ENCODE measurements around the gene POLR3B.
"Not testable (repeated sequence)": the region's sequence is repeated elsewhere in the genome, so short reads cannot be mapped to it uniquely, and the experiment has no call there.

POLR3B gene

DNA sequence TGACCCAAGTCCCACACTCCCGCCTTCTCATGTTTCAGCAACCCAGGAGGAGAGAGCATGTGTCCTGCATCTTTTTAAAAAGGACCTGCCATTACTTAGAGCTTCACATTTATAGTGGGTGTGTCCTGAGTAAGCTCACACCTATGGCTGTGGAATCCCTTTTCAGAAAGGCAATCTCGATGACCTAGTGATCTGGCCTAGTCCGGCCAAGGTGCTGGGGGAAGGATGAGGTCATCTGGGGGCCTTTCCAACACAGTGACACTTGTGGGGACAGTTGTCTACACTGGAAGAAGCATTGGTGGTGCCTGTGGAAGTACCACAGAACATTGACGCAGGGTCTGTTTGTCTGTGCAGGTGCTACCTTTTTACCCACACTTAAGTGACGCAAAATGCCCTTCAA lies 46.9 kb upstream of the POLR3B start:
- Histone ChIP-seq H3K79me2 (peaks cover 3% of the 10 kb centered on the region), H3K4me3 (ENCODE audit: low read depth, low read length) (peak overlapping the region; percentile 22), H3K4me2 (ENCODE audit: low read length) (peak overlapping the region; percentile 29), H2AFZ (no peak overlapping the region), H3K27me3 (ENCODE audit: control insufficient read depth, insufficient read depth, low read length) (no peaks in the 10 kb centered on the region), H3K36me3 (ENCODE audit: control insufficient read depth, insufficient read depth, low read length) (no peaks in the 10 kb centered on the region), H3K9me3 (ENCODE audit: control insufficient read depth, low read length) (no peaks in the 10 kb centered on the region), H3K27ac (peak overlapping the region; percentile 2), H3K4me1 (peaks cover 28% of the 10 kb centered on the region), H3K9ac (no peak overlapping the region)
- TF ChIP-seq, protein P1, sequence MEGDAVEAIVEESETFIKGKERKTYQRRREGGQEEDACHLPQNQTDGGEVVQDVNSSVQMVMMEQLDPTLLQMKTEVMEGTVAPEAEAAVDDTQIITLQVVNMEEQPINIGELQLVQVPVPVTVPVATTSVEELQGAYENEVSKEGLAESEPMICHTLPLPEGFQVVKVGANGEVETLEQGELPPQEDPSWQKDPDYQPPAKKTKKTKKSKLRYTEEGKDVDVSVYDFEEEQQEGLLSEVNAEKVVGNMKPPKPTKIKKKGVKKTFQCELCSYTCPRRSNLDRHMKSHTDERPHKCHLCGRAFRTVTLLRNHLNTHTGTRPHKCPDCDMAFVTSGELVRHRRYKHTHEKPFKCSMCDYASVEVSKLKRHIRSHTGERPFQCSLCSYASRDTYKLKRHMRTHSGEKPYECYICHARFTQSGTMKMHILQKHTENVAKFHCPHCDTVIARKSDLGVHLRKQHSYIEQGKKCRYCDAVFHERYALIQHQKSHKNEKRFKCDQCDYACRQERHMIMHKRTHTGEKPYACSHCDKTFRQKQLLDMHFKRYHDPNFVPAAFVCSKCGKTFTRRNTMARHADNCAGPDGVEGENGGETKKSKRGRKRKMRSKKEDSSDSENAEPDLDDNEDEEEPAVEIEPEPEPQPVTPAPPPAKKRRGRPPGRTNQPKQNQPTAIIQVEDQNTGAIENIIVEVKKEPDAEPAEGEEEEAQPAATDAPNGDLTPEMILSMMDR (IDR thresholded peaks at IDR 0.05): no peak

DNA sequence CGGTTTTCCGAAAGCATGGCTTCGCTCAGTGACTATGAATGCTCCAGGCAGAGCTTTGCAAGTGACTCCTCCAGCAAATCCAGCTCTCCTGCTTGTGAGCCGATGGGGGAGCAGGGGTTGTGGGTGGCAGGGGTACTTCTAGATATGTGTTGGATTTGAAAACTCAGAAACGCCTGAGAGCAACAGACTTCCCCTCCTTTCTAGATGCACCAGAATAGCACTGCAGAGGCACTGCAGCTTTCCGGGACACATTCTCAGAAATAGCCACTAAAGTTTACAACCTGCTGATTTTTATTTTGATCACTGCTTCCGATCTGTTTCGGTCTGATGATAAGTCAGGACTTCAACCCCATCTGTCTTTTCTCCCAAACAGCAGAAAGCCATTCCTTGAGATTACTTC lies 46.4 kb upstream of the POLR3B start:
- H3K79me2 ChIP-seq: peaks cover 6% of the 10 kb centered on the region
- H3K4me2 ChIP-seq (ENCODE audit: low read length): peak overlapping the region; percentile 29
- no peaks in the 10 kb centered on the region for H3K36me3 ChIP-seq (ENCODE audit: control insufficient read depth, insufficient read depth, low read length)
- H3K27me3 ChIP-seq (ENCODE audit: control insufficient read depth, insufficient read depth, low read length): no peaks in the 10 kb centered on the region
- TF ChIP-seq, protein P1 (IDR thresholded peaks at IDR 0.05): no peak
- peak overlapping the region; percentile 22 for H3K4me3 ChIP-seq (ENCODE audit: low read depth, low read length)
- no peak overlapping the region for H2AFZ ChIP-seq
- no peak overlapping the region for H3K9ac ChIP-seq
- H3K27ac ChIP-seq: peak overlapping the region; percentile 2
- H3K9me3 ChIP-seq (ENCODE audit: control insufficient read depth, low read length): no peaks in the 10 kb centered on the region
- peaks cover 28% of the 10 kb centered on the region for H3K4me1 ChIP-seq

DNA sequence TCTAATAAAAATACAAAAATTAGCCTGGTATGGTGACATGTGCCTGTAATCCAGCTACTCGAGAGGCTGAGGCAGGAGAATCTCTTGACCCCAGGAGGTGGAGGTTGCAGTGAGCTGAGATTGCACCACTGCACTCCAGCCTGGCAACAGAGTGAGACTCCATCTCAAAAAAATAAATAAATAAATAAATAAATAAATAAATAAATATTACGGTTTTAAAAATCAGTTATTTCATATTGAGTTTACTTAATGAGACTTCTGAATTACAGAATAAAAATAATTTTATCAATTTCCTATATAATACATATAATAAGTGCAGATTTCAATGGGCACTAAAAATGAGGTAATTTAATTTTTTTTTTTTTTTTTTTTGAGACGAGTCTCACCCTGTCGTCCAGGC lies 44.1 kb upstream of the POLR3B start:
- H3K27me3 ChIP-seq (ENCODE audit: control insufficient read depth, insufficient read depth, low read length); H3K9ac ChIP-seq; H2AFZ ChIP-seq; H3K27ac ChIP-seq; H3K4me3 ChIP-seq (ENCODE audit: low read depth, low read length); H3K36me3 ChIP-seq (ENCODE audit: control insufficient read depth, insufficient read depth, low read length); H3K4me2 ChIP-seq (ENCODE audit: low read length); H3K9me3 ChIP-seq (ENCODE audit: control insufficient read depth, low read length): not testable (repeated sequence)
- Histone ChIP-seq H3K4me1 (peaks cover 24% of the 10 kb centered on the region), H3K79me2 (peaks cover 10% of the 10 kb centered on the region)

DNA sequence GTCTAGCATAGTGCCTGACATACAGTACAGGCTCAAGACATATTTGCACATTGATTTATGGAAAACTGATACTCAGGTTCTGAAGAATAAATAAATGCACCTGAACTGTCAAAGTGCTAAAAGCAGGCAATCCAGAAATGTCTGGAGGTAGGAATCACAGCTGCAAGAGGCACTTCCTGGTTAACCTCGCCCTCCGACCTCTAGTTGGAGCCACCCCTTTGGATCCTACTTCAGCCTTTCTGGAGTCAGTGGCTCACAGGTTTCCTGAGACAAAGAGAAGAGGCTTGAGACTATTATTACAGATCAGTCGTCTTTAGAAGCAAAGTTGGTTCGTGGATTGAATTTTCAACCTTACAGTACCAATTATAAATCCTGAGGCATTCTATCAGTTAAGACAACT lies 42.0 kb upstream of the POLR3B start:
- TF ChIP-seq, protein P1 (IDR thresholded peaks at IDR 0.05): no peak
- H3K27ac ChIP-seq: no peak overlapping the region

DNA sequence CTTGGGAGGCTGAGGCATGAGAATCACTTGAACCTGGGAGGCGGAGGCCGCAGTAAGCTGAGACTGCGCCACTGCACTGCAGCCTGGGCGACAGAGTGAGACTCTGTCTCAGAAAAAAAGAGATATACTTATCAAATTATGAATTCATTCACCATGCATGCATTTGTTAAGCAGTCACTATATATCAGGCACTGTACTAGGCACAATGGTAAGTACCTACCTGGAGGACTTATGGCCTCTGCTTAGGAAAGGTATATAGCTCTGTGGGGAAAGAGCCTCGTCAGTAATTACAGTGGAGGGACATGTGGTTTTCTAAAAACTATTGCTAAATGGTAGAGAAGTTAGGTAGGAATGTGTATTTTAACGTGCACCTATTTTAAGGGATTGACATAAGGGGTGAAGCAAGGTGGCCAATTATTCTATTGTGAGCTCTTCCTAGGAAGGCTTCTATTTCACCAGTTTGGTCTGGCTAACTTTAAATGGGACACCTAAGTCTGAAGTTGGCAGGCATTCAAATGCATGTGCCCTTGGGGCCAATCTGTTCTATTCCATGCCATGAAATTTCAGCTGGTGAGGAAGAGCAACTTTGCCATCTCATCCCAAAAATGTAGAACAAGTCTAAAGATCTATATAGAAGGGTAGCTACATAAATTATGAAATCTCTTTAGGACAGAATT lies 40.0 kb upstream of the POLR3B start:
- TF ChIP-seq, protein P1 (IDR thresholded peaks at IDR 0.05): no peak
- Histone ChIP-seq H3K4me3 (ENCODE audit: low read depth, low read length) (no peak overlapping the region), H3K79me2 (peaks cover 10% of the 10 kb centered on the region), H3K27ac (no peak overlapping the region), H3K9ac (no peak overlapping the region), H3K27me3 (ENCODE audit: control insufficient read depth, insufficient read depth, low read length) (no peaks in the 10 kb centered on the region), H3K36me3 (ENCODE audit: control insufficient read depth, insufficient read depth, low read length) (no peaks in the 10 kb centered on the region), H3K4me1 (no peaks in the 10 kb centered on the region), H3K9me3 (ENCODE audit: control insufficient read depth, low read length) (no peaks in the 10 kb centered on the region), H3K4me2 (ENCODE audit: low read length) (no peak overlapping the region), H2AFZ (no peak overlapping the region)

More for the DNA sequence above, 42.0 kb upstream of the POLR3B start:
- Histone ChIP-seq H3K27me3 (ENCODE audit: control insufficient read depth, insufficient read depth, low read length) (no peaks in the 10 kb centered on the region), H3K4me1 (peaks cover 6% of the 10 kb centered on the region), H3K9me3 (ENCODE audit: control insufficient read depth, low read length) (no peaks in the 10 kb centered on the region), H3K4me3 (ENCODE audit: low read depth, low read length) (no peak overlapping the region), H3K79me2 (peaks cover 10% of the 10 kb centered on the region), H3K9ac (no peak overlapping the region), H2AFZ (no peak overlapping the region), H3K4me2 (ENCODE audit: low read length) (no peak overlapping the region), H3K36me3 (ENCODE audit: control insufficient read depth, insufficient read depth, low read length) (no peaks in the 10 kb centered on the region)

Data from parathyroid adenoma (tissue), 2 donors.